Activated CD8-positive, alpha-beta T cell treated with anti-CD3 and anti-CD28 coated beads for 36 hours (primary cell): ENCODE data around the gene PLD5. TPM values are rescaled to one million over a fixed set of nuclear protein-coding genes. Genes with fewer than 3 reads are reported as not detected.
"Not testable (repeated sequence)": the region's sequence is repeated elsewhere in the genome, so short reads cannot be mapped to it uniquely, and the experiment has no call there.

Experiments used
- ATAC-seq: fragments of 200-7000 bp; cut with Tn5 transposase; one replicate; pipeline ENCODE4 v1.10.0; 2021; ENCODE audit warnings: mild to moderate bottlenecking, moderate library complexity
- CTCF ChIA-PET: fragments of 350-600 bp; sonication (Branson Sonifier 250); formaldehyde crosslinking; loops from one replicate; lab custom pipeline; 2021; ENCODE audit warnings: antibody characterized with exemption; lab: Charles Lee
- POLR2A ChIA-PET: fragments of 350-600 bp; sonication (Branson Sonifier 250); formaldehyde crosslinking; loops from one replicate; lab custom pipeline; 2021; ENCODE audit warnings: antibody characterized with exemption; lab: Charles Lee
- DNase-seq: peaks from one replicate; pipeline ENCODE4 v3.0.0-alpha.2; 2020
- H3K27ac Mint-ChIP-seq: one replicate; pipeline ENCODE4 v1.8.0; 2021; ENCODE audit warnings: mild to moderate bottlenecking, mixed read lengths
- H3K27me3 Mint-ChIP-seq: one replicate; pipeline ENCODE4 v1.8.0; 2021; ENCODE audit warnings: mixed read lengths
- H3K36me3 Mint-ChIP-seq: one replicate; pipeline ENCODE4 v1.8.0; 2021; ENCODE audit warnings: low read depth, mixed read lengths
- H3K4me1 Mint-ChIP-seq: one replicate; pipeline ENCODE4 v1.8.0; 2021; ENCODE audit warnings: low read depth, mixed read lengths
- H3K4me3 Mint-ChIP-seq: one replicate; pipeline ENCODE4 v1.8.0; 2021; ENCODE audit warnings: mild to moderate bottlenecking, moderate library complexity, mixed read lengths
- H3K9me3 Mint-ChIP-seq: one replicate; pipeline ENCODE4 v1.8.0; 2021; ENCODE audit warnings: mixed read lengths
- CTCF ChIP-seq: fragments of 200-600 bp; IDR thresholded peaks from one replicate; pipeline ENCODE4 v1.8.0; 2022; ENCODE audit warnings: antibody characterized with exemption, mild to moderate bottlenecking
- intact Hi-C: fragments of 100-400 bp; cut with micrococcal nuclease; formaldehyde crosslinking; loops from one replicate; pipeline ENCODE4 v1.10.0; 2022
- total RNA-seq, 2 experiments: library from RNA; stranded (reverse); gene quantifications; one replicate each; pipeline ENCODE4 v1.2.3, GENCODE V29; 2021

PLD5 gene
- total RNA-seq, 2 experiments from 2014 or later = not detected

GRCh38 chr1:242237051-242237450 is 287.4 kb downstream of the PLD5 start:
- TF ChIP-seq CTCF = no peak
- Mint-ChIP-seq H3K9me3 (no peaks in the 10 kb centered on the region), H3K27ac (no peak overlapping the region), H3K36me3 (no peaks in the 10 kb centered on the region), H3K4me3 (no peak overlapping the region), H3K4me1 (no peaks in the 10 kb centered on the region), H3K27me3 (no peaks in the 10 kb centered on the region)
- intact Hi-C loops = no loop called here
- DNase-seq (no peak), ATAC-seq (no peak)
- ChIA-PET POLR2A (no interaction called here), CTCF (no interaction called here)

GRCh38 chr1:242228991-242229390 is 295.5 kb downstream of the PLD5 start:
- Mint-ChIP-seq H3K36me3 (no peaks in the 10 kb centered on the region), H3K4me1 (no peaks in the 10 kb centered on the region), H3K9me3 (no peaks in the 10 kb centered on the region), H3K27ac (no peak overlapping the region), H3K4me3 (no peak overlapping the region), H3K27me3 (no peaks in the 10 kb centered on the region)
- POLR2A ChIA-PET = interaction anchor here (0.6 kb wide), 1 partner anchor 58 kb away, joined by 3 read pairs; no protein-coding TSS in a partner anchor
- CTCF ChIA-PET = no interaction called here
- DNase-seq (no peak), ATAC-seq (no peak)
- TF ChIP-seq CTCF = no peak
- intact Hi-C loops = no loop called here

DNA sequence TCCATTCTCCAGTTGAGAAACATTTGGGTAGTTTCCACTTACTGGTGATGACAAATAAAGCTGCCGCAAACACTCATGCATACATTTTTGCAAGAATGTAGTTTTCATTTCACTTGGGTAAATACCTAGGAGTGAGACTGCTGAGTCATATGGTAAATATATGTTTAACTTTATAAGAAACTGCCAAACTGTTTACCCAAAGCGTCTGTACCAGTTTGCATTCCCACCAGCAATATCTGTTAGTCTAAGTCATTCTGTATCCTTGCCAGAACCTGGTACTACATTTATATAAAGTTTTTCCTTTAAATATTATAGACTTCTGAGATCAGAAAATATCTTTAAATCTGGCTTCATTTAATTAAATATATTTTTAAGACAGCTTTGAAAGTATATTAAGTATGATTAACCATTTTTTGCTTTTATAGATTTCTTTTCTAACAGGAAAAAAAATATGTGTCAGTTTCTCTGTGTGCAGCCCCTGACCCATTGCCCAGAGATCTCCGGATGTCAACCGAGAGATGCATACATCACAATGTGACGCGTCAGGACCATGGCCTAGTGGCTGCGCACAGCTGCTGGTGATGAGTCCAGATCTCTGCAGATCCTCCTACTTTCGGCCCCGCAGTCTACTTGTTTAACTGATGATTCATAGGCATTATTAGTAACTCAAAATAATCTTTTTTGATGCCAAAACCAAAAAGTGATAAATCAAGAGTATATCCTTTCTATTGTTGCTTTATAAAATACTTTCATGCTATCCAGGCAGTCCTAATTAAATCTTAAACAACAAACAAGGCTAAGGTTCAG is 298.5 kb downstream of the PLD5 start:
- DNase-seq (no peak), ATAC-seq (no peak)
- intact Hi-C loops = no loop called here
- no peaks in the 10 kb centered on the region for H3K27me3 Mint-ChIP-seq
- no peaks in the 10 kb centered on the region for H3K9me3 Mint-ChIP-seq
- CTCF ChIA-PET = no interaction called here
- POLR2A ChIA-PET = no interaction called here
- no peak for TF ChIP-seq CTCF
- no peak overlapping the region for H3K4me3 Mint-ChIP-seq
- H3K27ac Mint-ChIP-seq = no peak overlapping the region
- no peaks in the 10 kb centered on the region for H3K36me3 Mint-ChIP-seq
- H3K4me1 Mint-ChIP-seq = no peaks in the 10 kb centered on the region

DNA sequence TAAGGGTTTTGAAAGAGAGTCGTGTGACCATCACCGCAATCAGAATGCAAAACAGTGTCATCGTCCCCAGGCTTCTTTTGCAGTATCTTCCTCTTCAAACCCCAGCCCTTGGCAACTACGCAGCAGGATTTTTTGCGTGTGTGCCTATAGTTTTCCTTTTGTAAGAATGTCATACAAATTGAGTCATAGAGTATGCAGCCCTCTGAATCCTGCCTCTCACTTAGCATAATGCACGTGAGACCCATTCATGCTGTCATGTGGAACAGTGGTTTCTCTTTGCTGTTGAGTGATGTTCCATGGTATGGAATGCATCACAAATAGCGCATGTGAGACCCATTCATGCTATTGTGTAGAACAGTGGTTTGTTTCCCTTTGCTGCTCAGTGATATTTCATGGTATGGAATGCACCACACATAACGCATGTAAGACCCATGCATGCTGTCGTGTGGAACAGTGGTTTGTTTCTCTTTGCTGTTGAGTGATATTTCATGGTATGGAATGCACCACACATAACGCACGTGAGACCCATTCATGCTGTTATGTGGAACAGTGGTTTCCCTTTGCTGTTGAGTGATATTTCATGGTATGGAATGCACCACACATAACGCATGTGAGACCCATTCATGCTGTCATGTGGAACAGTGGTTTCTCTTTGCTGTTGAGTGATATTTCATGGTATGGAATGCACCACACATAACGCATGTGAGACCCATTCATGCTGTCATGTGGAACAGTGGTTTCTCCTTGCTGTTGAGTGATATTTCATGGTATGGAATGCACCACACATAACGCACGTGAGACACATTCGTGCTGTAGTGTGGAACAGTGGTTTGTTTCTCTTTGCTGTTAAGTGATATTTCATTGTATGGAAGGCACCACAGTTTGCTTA is 299.4 kb downstream of the PLD5 start:
- ATAC-seq, H3K27ac Mint-ChIP-seq, H3K36me3 Mint-ChIP-seq, DNase-seq, H3K27me3 Mint-ChIP-seq, H3K9me3 Mint-ChIP-seq, intact Hi-C loops, H3K4me3 Mint-ChIP-seq, POLR2A ChIA-PET, H3K4me1 Mint-ChIP-seq, CTCF ChIA-PET: not testable (repeated sequence)

DNA sequence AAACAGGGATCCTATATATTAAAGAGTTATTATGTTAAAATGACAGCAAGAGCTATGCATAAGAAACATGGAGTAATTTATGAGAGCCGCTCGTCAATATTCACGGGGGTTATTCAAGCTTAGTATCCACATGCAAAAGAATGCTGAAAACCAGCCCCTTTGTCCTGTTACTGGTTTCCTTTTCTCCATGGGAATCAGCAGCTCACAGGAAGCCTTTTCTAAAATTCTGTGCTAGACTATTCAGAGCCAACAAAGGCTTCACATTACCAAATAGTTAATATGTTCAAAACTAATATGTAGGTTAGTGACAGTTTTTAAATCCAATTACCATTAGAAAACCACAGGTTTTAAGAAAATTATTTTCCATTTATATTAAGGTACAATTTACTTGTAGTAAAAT is 300.0 kb downstream of the PLD5 start:
- Mint-ChIP-seq H3K4me1 (no peaks in the 10 kb centered on the region), H3K36me3 (no peaks in the 10 kb centered on the region), H3K9me3 (no peaks in the 10 kb centered on the region), H3K27me3 (no peaks in the 10 kb centered on the region), H3K27ac (no peak overlapping the region), H3K4me3 (no peak overlapping the region)
- intact Hi-C loops = no loop called here
- no peak for TF ChIP-seq CTCF
- ChIA-PET POLR2A (no interaction called here), CTCF (no interaction called here)
- ATAC-seq (no peak), DNase-seq (no peak)
